Suprapubic skin (tissue), 4 donors: ENCODE data around the gene RCC2. TPM values are rescaled to one million over a fixed set of nuclear protein-coding genes. Genes with fewer than 3 reads are reported as not detected.

Source experiments
- DNase-seq, 2 donors: peaks; one replicate each; pipeline ENCODE4 v3.0.0-alpha.2; 2019; ENCODE audit warnings: low spot score in 2 of 2
- H3K27ac ChIP-seq: fragments of 200-600 bp; sonication (generic); one replicate; pipeline ENCODE4 v1.5.1; 2019
- H3K27me3 ChIP-seq: fragments of 200-600 bp; sonication (generic); one replicate; pipeline ENCODE4 v1.5.1; 2019
- H3K36me3 ChIP-seq: fragments of 200-600 bp; sonication (generic); one replicate; pipeline ENCODE4 v1.5.1; 2019
- H3K4me1 ChIP-seq: fragments of 200-600 bp; sonication (generic); one replicate; pipeline ENCODE4 v1.5.1; 2019
- H3K4me3 ChIP-seq: fragments of 200-600 bp; sonication (generic); one replicate; pipeline ENCODE4 v1.5.1; 2019; ENCODE audit warnings: mild to moderate bottlenecking
- H3K9me3 ChIP-seq: fragments of 200-600 bp; sonication (generic); one replicate; pipeline ENCODE4 v1.5.1; 2019
- CTCF ChIP-seq, 2 donors: fragments of 200-600 bp in 1 of 2; fragments of 450-650 bp in 1 of 2; sonication (generic) in 1 of 2; IDR thresholded peaks; one replicate each; pipeline ENCODE4 v1.5.1; 2016 to 2019; ENCODE audit warnings: antibody characterized with exemption in 2 of 2, mild to moderate bottlenecking in 1 of 2, moderate library complexity in 1 of 2
- EP300 ChIP-seq: sonication (generic); formaldehyde crosslinking; IDR thresholded peaks from one replicate; pipeline ENCODE4 v1.6.1; 2017; ENCODE audit warnings: antibody characterized with exemption
- POLR2A ChIP-seq, 2 donors: fragments of 450-650 bp; IDR thresholded peaks; one replicate each; pipeline ENCODE4 v1.6.1; 2017; ENCODE audit warnings: antibody characterized with exemption in 2 of 2, mild to moderate bottlenecking in 2 of 2, moderate library complexity in 2 of 2
- POLR2AphosphoS5 ChIP-seq, 3 donors: sonication (generic); formaldehyde crosslinking; IDR thresholded peaks; one replicate each; pipeline ENCODE4 v1.6.1; 2017; ENCODE audit warnings: antibody characterized with exemption in 3 of 3
- WGBS: methylation state at CpG from one replicate; pipeline ENCODE4 v1.1.5; 2018; 5-methylcytosine and 5-hydroxymethylcytosine counted together
- total RNA-seq, 4 donors: library from RNA; depleted of rRNA; stranded (reverse); fragments of >200 nt; gene quantifications; one replicate each; pipeline ENCODE4 v1.1.0, GENCODE V29; 2016

The RCC2 gene
- total RNA-seq, 4 donors from 2014 or later = 68.7 to 86.3 (median 74.5) TPM

GRCh38 chr1:17451731-17452130, 12.3 kb upstream of the RCC2 start:
- Histone ChIP-seq H3K4me1 (no peaks in the 10 kb centered on the region), H3K36me3 (no peaks in the 10 kb centered on the region), H3K4me3 (no peak overlapping the region), H3K9me3 (no peaks in the 10 kb centered on the region), H3K27ac (no peak overlapping the region), H3K27me3 (no peaks in the 10 kb centered on the region)
- WGBS = 79% methylated on average over 7 of the region's 7 CpGs
- TF ChIP-seq CTCF (IDR thresholded peaks at IDR 0.05) (no peak), POLR2A (IDR thresholded peaks at IDR 0.05) (no peak), EP300 (no peak), POLR2AphosphoS5 (IDR thresholded peaks at IDR 0.05) (no peak)
- DNase-seq = no peak

- no peak for DNase-seq
- TF ChIP-seq CTCF (IDR thresholded peaks at IDR 0.05) = no peak
- TF ChIP-seq EP300 = no peak
- TF ChIP-seq POLR2A (IDR thresholded peaks at IDR 0.05) = no peak
- no peak for TF ChIP-seq POLR2AphosphoS5 (IDR thresholded peaks at IDR 0.05)
- Histone ChIP-seq H3K27ac (no peak overlapping the region), H3K36me3 (no peaks in the 10 kb centered on the region), H3K27me3 (no peaks in the 10 kb centered on the region), H3K4me1 (peaks cover 15% of the 10 kb centered on the region), H3K4me3 (no peak overlapping the region), H3K9me3 (no peaks in the 10 kb centered on the region)
- 63% methylated on average over 12 of the region's 12 CpGs for WGBS
Measured at GRCh38 chr1:17447501-17447992, 8.1 kb upstream of the RCC2 start.

GRCh38 chr1:17442841-17443240, 3.4 kb upstream of the RCC2 start:
- Histone ChIP-seq H3K27ac (peak overlapping the region; percentile 75), H3K4me3 (no peak overlapping the region), H3K27me3 (no peaks in the 10 kb centered on the region), H3K9me3 (no peaks in the 10 kb centered on the region), H3K4me1 (peaks cover 37% of the 10 kb centered on the region), H3K36me3 (no peaks in the 10 kb centered on the region)
- no peak for DNase-seq
- WGBS = 78% methylated on average over 6 of the region's 6 CpGs
- TF ChIP-seq CTCF (IDR thresholded peaks at IDR 0.05) (no peak), POLR2A (IDR thresholded peaks at IDR 0.05) (no peak), POLR2AphosphoS5 (IDR thresholded peaks at IDR 0.05) (no peak), EP300 (no peak)

- no peak for DNase-seq
- Histone ChIP-seq H3K27me3 (no peaks in the 10 kb centered on the region), H3K36me3 (no peaks in the 10 kb centered on the region), H3K9me3 (no peaks in the 10 kb centered on the region), H3K4me1 (peaks cover 42% of the 10 kb centered on the region), H3K4me3 (no peak overlapping the region), H3K27ac (peak overlapping the region; percentile 75)
- 65% methylated on average over 4 of the region's 4 CpGs for WGBS
- TF ChIP-seq EP300 (no peak), CTCF (IDR thresholded peaks at IDR 0.05) (no peak)
Measured at GRCh38 chr1:17441993-17442357, 2.5 kb upstream of the RCC2 start.

DNA sequence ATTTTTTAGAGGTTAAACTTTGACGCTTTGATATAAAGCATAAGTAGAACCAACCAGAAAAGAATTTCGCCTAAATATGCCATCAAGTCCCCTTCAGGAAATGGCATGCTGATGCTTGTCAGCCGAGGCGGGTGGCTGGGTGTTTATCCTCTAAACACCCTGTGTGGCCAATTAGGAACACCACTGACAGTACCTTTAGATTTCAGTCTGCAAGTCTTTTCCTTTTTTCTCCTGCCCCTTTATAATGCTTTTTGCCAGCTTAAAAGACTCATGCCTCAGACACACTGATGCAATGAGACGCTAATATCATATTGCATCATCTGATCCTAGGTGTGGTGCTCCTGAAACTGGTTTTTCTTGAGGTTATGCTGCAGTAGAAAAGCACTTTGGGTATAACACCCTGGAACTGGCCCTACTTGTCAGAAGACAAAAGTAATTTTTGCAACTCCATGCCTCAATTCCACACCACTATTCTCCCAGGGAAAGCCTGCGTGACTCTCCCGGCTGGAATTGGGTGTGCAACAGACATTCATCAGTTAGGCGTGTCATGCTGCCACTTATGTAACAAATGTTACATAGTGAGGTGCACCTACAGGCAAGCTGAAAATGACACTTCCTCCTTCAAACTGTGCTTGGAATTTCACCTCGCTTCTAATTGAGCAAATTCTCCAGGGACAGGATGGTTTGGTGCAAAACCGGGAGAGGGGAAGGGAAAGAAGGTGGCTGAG, 2.0 kb upstream of the RCC2 start:
- WGBS = 39% methylated on average over 10 of the region's 10 CpGs
- Histone ChIP-seq H3K9me3 (no peaks in the 10 kb centered on the region), H3K27ac (peak overlapping the region; percentile 75), H3K4me1 (peaks cover 47% of the 10 kb centered on the region), H3K4me3 (peak overlapping the region; percentile 84), H3K27me3 (no peaks in the 10 kb centered on the region), H3K36me3 (no peaks in the 10 kb centered on the region)
- DNase-seq = no peak
- no peak for TF ChIP-seq CTCF (IDR thresholded peaks at IDR 0.05)
- no peak for TF ChIP-seq POLR2A (IDR thresholded peaks at IDR 0.05)
- TF ChIP-seq POLR2AphosphoS5 (IDR thresholded peaks at IDR 0.05) = peak in 2 of 3 donors; percentile 46 to 58
